Testis (tissue), 3 donors: ENCODE measurements around the gene SCUBE3. TPM values are rescaled to one million over a fixed set of nuclear protein-coding genes. Genes with fewer than 3 reads are reported as not detected.

Experiments used
- DNase-seq: peaks from one replicate; pipeline ENCODE4 v3.0.0-alpha.2; 2019
- H3K27ac ChIP-seq, 2 donors: fragments of 200-600 bp; sonication (generic); one replicate each; pipeline ENCODE4 v1.5.1; 2019
- H3K27me3 ChIP-seq: fragments of 200-600 bp; sonication (generic); one replicate; pipeline ENCODE4 v1.5.1; 2019
- H3K36me3 ChIP-seq: fragments of 200-600 bp; sonication (generic); one replicate; pipeline ENCODE4 v1.5.1; 2017; ENCODE audit warnings: low read depth; ENCODE audit errors: missing control alignments
- H3K4me1 ChIP-seq: fragments of 200-600 bp; sonication (generic); one replicate; pipeline ENCODE4 v1.5.1; 2019
- H3K4me3 ChIP-seq, 2 donors: fragments of 200-600 bp; sonication (generic); one replicate each; pipeline ENCODE4 v1.5.1; 2017 to 2019
- H3K9me3 ChIP-seq: fragments of 200-600 bp; sonication (generic); one replicate; pipeline ENCODE4 v1.5.1; 2017
- CTCF ChIP-seq, 3 experiments: fragments of 450-650 bp in 2 of 3; fragments of 200-600 bp in 1 of 3; sonication (generic) in 1 of 3; IDR thresholded peaks; one replicate each; pipeline ENCODE4 v1.5.1; 2016 to 2019; ENCODE audit warnings: antibody characterized with exemption in 3 of 3, mild to moderate bottlenecking in 2 of 3, moderate library complexity in 1 of 3
- POLR2A ChIP-seq: fragments of 450-650 bp; IDR thresholded peaks from one replicate; pipeline ENCODE4 v1.6.1; 2017; ENCODE audit warnings: antibody characterized with exemption, mild to moderate bottlenecking, moderate library complexity
- WGBS, 2 donors: methylation state at CpG; one replicate each; pipeline ENCODE4 v1.1.5; 2018; 5-methylcytosine and 5-hydroxymethylcytosine counted together
- intact Hi-C: fragments of 100-400 bp; cut with DNase I; formaldehyde crosslinking; loops from one replicate; pipeline ENCODE4 v1.15.1; 2023; ENCODE audit warnings: low total_unique reads
- polyA plus RNA-seq: library from polyadenylated mRNA; stranded (reverse); fragments of 350-450 nt; fragmentation: Illumina TruSeq; extraction: RNeasy Lipid Tissue Mini Kit (QIAGEN cat#74804); gene quantifications from one replicate; pipeline ENCODE4 v1.2.3, GENCODE V29; 2014; ENCODE audit warnings: low read depth, low replicate concordance; ENCODE audit not compliant: insufficient read depth
- total RNA-seq, 2 donors: library from RNA; depleted of rRNA; stranded (reverse); fragments of >200 nt; gene quantifications; one replicate each; pipeline ENCODE4 v1.2.3, GENCODE V29; 2016

Gene SCUBE3
- total and polyA plus RNA-seq, 3 donors from 2014 or later, result 1.7 to 2.2 (median 2.0) TPM

GRCh38 chr6:35178932-35179832 is 34.6 kb upstream of the SCUBE3 start:
- no peaks in the 10 kb centered on the region for H3K4me1 ChIP-seq
- no peaks in the 10 kb centered on the region for H3K36me3 ChIP-seq
- TF ChIP-seq POLR2A, result no peak
- no peak for TF ChIP-seq CTCF (IDR thresholded peaks at IDR 0.05)
- no peaks in the 10 kb centered on the region for H3K9me3 ChIP-seq
- 86 to 94% methylated on average over 5 of the region's 5 CpGs for WGBS, 2 donors
- DNase-seq, result no peak
- no peak overlapping the region for H3K4me3 ChIP-seq
- intact Hi-C loops, result no loop called here
- no peaks in the 10 kb centered on the region for H3K27me3 ChIP-seq
- no peak overlapping the region for H3K27ac ChIP-seq

GRCh38 chr6:35179901-35180535 is 33.7 kb upstream of the SCUBE3 start:
- no peak overlapping the region for H3K4me3 ChIP-seq
- TF ChIP-seq CTCF (IDR thresholded peaks at IDR 0.05) (no peak), POLR2A (no peak)
- H3K4me1 ChIP-seq, result no peaks in the 10 kb centered on the region
- intact Hi-C loops, result no loop called here
- no peak overlapping the region for H3K27ac ChIP-seq
- WGBS, 2 donors, result 58 to 65% methylated on average over 2 of the region's 2 CpGs
- DNase-seq, result no peak
- no peaks in the 10 kb centered on the region for H3K27me3 ChIP-seq
- no peaks in the 10 kb centered on the region for H3K9me3 ChIP-seq
- no peaks in the 10 kb centered on the region for H3K36me3 ChIP-seq

GRCh38 chr6:35181308-35181932 is 32.3 kb upstream of the SCUBE3 start:
- peak overlapping the region in 1 of 2 donors; percentile 1 for H3K27ac ChIP-seq
- TF ChIP-seq CTCF (IDR thresholded peaks at IDR 0.05), result no peak
- H3K4me3 ChIP-seq, result no peak overlapping the region
- H3K9me3 ChIP-seq, result no peaks in the 10 kb centered on the region
- 43 to 52% methylated on average over 5 of the region's 5 CpGs for WGBS, 2 donors
- H3K36me3 ChIP-seq, result no peaks in the 10 kb centered on the region
- intact Hi-C loops, result no loop called here
- no peaks in the 10 kb centered on the region for H3K27me3 ChIP-seq
- DNase-seq, result peak; percentile 50
- H3K4me1 ChIP-seq, result no peaks in the 10 kb centered on the region

- Histone ChIP-seq H3K27ac (peak overlapping the region in 1 of 2 donors; percentile 1), H3K27me3 (no peaks in the 10 kb centered on the region), H3K4me3 (peak overlapping the region; percentile 21 to 51), H3K4me1 (no peaks in the 10 kb centered on the region), H3K9me3 (no peaks in the 10 kb centered on the region), H3K36me3 (no peaks in the 10 kb centered on the region)
- intact Hi-C loops, result no loop called here
- peak; percentile 59 for DNase-seq
- 13 to 44% methylated on average over 20 to 51 of the region's 55 CpGs for WGBS, 2 donors
- no peak for TF ChIP-seq CTCF (IDR thresholded peaks at IDR 0.05)
- no peak for TF ChIP-seq POLR2A
Measured at GRCh38 chr6:35181933-35182612, 31.7 kb upstream of the SCUBE3 start.
